ENCODE results near the gene CFAP100.

Gene CFAP100

GRCh38 chr3:126474498-126475412 is 80.0 kb downstream of the CFAP100 start:
- H3K27ac Mint-ChIP-seq: peak overlapping the region; percentile 80
- H3K9me3 Mint-ChIP-seq: no peaks in the 10 kb centered on the region
- peaks cover 46% of the 10 kb centered on the region for H3K36me3 Mint-ChIP-seq
- peaks cover 35% of the 10 kb centered on the region for H3K4me1 Mint-ChIP-seq
- ATAC-seq: peak; percentile 5
- H3K4me3 Mint-ChIP-seq: peak overlapping the region; percentile 80
- peak; percentile 23 to 74 for DNase-seq (ENCODE audit: low spot score in 2 of 2)

DNA sequence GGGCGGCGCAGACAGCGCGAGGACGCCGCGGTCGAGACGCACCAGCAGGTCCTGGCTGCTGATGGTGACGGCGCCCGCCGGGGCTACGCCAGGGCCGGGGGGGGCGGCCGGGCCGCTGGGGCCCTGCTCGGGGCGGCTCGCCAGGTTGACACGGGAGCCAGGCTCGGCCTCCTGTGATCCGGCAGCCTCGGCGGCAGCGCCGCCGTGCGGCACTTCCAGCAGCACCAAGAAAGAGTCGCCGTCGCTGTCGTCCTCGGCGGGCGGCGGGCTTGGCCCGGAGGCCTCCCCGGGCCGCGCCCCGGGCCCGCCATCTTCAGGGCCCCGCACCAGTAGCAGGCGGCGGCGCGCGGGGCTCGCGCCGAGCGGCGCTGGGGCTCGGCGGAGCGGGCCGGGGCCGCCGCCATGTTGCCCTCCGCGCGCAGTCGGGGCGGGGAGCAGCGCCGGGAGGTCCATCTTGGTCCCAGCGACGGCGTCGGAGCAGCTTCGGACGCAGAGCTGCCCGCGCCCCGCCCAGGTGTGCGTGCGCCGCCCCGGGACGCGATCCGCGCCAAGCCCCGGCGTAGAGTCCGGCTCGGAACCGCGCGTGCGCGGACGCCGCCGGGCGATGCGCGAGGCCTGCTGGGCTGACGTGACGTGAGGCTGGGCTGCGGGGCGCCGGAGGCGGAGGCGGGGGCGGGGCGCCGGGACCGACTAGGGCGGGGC is 80.9 kb downstream of the CFAP100 start, which contains the start of gene ZXDC:
ZXDC (minus strand) TSS at position 479 of the 702 bp plus-strand sequence; CDS start at position 453, 26 bp downstream.
- Mint-ChIP-seq H3K4me3 (peak within 1 kb of the TSS; percentile 80), H3K36me3 (peaks cover 38% of the 10 kb centered on the region), H3K27ac (peak within 1 kb of the TSS; percentile 80), H3K9me3 (no peaks in the 10 kb centered on the region), H3K4me1 (peaks cover 33% of the 10 kb centered on the region)
- DNase-seq (ENCODE audit: low spot score in 2 of 2) (peak; percentile 89 to 90), ATAC-seq (peak; percentile 90)

DNA sequence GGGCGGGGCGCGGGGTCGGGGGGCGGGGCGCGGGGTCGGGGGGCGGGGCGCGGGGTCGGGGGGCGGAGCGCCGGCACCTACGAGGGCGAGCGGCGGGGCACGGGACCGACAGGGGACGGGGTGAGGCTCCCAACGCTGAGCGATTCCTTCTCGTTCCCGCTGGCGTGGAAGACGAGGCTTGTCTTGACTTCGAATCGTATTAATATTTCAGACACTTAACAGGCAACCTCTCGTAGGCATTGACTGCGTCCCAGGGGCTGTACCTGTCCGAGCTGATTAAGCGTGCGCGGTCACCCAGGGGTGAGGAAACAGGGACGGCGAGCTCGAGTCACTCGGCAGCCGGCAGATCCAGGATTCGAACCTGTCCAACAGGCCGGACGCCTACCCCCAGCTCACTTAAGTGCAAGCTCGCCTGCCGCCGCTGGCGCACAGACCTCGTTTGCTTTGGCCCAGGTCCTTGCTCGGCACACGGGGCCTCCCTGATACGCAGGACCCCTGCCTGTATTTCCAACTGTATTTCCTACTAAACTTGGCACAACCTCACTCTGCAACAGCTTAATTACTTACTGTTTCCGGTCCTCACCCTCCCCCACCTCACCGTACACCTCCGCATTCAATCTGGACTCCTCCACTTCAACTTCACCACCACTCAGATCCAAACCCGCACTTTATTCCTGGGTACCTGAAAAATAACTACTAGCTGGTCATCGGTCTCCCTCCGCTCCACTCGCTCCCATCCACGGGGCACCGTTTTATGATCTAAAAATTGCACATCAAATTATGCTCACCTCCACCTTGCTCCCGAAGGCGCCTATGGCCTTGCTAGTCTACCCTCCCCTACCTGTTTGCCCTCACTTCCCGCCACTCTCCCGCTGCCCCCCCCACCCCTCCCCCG is 81.7 kb downstream of the CFAP100 start:
- DNase-seq (ENCODE audit: low spot score in 2 of 2) (peak; percentile 42 to 80), ATAC-seq (peak; percentile 31)
- Mint-ChIP-seq H3K4me1 (peaks cover 33% of the 10 kb centered on the region), H3K27ac (peak overlapping the region; percentile 35), H3K36me3 (peaks cover 29% of the 10 kb centered on the region), H3K4me3 (peak overlapping the region; percentile 80), H3K9me3 (no peaks in the 10 kb centered on the region)

DNA sequence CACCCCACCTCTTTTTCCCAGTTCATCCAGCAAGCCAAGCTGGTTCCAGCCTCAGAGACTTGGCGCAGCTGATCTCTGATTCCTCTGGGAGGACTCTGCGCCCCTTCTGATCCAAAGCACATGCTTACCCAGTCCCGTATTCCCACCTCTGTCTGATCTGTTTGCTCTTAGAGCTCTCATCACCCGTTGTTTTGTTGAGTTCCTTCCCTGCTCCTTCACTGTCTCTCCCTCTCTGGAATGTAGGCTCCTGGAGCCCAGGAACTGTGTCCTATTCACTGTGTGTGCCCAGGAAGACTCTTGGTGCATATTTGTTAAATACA is 82.3 kb downstream of the CFAP100 start:
- no peak for ATAC-seq
- peaks cover 32% of the 10 kb centered on the region for H3K4me1 Mint-ChIP-seq
- DNase-seq (ENCODE audit: low spot score in 2 of 2): no peak
- H3K36me3 Mint-ChIP-seq: peaks cover 23% of the 10 kb centered on the region
- no peaks in the 10 kb centered on the region for H3K9me3 Mint-ChIP-seq
- H3K4me3 Mint-ChIP-seq: peak overlapping the region; percentile 80
- H3K27ac Mint-ChIP-seq: peak overlapping the region; percentile 35

DNA sequence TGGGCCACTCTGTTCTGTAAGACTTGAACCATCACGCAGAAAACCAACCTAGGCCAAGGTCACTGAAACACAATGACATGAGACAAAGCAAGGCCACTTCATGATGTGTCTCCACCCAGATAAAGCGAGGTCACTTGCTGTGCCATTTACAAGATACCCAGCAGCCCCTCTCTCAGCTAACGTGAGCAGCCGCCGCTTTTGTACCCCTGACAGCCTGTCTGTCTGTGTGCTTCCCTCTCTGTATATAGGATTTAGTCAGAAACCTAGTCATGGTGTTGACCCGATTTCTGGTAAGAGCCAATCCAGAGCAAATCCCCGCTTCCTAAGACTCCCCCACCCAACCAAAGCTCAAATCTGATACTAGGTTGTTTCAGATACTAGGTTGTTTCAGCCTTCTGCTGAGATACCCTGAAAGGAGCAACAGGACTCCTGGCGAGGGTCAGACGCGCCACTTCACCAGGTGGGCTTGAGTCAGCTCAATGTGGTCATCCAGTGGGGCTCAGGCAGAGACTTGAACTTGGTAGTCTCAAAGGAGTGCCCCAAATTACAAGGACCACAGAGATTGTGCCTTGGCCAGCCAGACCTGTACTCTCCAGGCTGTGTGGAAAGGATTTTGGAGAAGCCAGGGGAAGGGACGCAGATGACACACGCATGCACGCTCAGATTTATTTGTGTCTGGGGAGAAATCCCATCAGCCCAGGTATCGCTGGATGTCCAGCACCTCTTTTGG is 84.0 kb downstream of the CFAP100 start:
- Mint-ChIP-seq H3K9me3 (no peaks in the 10 kb centered on the region), H3K36me3 (peaks cover 7% of the 10 kb centered on the region), H3K4me3 (no peak overlapping the region), H3K27ac (no peak overlapping the region), H3K4me1 (peaks cover 15% of the 10 kb centered on the region)
- no peak for ATAC-seq
- DNase-seq (ENCODE audit: low spot score in 2 of 2): no peak

- no peak overlapping the region for H3K4me3 Mint-ChIP-seq
- peaks cover under 1% of the 10 kb centered on the region for H3K36me3 Mint-ChIP-seq
- ATAC-seq: no peak
- no peak overlapping the region for H3K27ac Mint-ChIP-seq
- no peaks in the 10 kb centered on the region for H3K9me3 Mint-ChIP-seq
- peaks cover 12% of the 10 kb centered on the region for H3K4me1 Mint-ChIP-seq
- no peak for DNase-seq (ENCODE audit: low spot score in 2 of 2)
Observed at GRCh38 chr3:126479642-126480041, 84.9 kb downstream of the CFAP100 start.

DNA sequence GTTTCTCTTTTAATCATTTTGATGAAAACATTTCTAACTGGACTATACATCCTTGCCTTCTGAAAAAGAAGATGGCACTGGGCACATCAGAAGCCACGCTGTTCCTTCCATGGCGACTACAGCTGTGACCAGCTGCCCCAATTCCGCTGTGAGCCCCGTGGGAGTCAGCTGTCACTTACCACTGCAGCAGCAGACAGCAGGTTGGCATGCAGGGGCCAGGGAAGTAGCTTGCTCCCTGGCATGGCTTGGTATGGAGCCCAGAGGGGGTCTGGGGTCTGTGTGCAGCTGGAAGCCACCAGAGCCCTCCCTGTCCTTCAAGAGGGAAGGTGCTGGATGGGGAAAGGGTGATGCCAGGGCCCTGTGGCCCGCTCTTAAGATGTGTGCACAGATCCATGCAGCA is 85.5 kb downstream of the CFAP100 start:
- Mint-ChIP-seq H3K36me3 (no peaks in the 10 kb centered on the region), H3K9me3 (no peaks in the 10 kb centered on the region), H3K4me3 (no peak overlapping the region), H3K27ac (peak overlapping the region; percentile 18), H3K4me1 (peaks cover 12% of the 10 kb centered on the region)
- DNase-seq (ENCODE audit: low spot score in 2 of 2): no peak
- ATAC-seq: no peak

GRCh38 chr3:126480861-126481260 is 86.2 kb downstream of the CFAP100 start:
- Mint-ChIP-seq H3K9me3 (no peaks in the 10 kb centered on the region), H3K27ac (peak overlapping the region; percentile 18), H3K36me3 (no peaks in the 10 kb centered on the region), H3K4me1 (peaks cover 12% of the 10 kb centered on the region), H3K4me3 (no peak overlapping the region)
- DNase-seq (ENCODE audit: low spot score in 2 of 2) (no peak), ATAC-seq (no peak)

GRCh38 chr3:126481808-126482502 is 87.2 kb downstream of the CFAP100 start:
- Mint-ChIP-seq H3K27ac (peak overlapping the region; percentile 18), H3K4me3 (no peak overlapping the region), H3K9me3 (no peaks in the 10 kb centered on the region), H3K36me3 (no peaks in the 10 kb centered on the region), H3K4me1 (peaks cover 13% of the 10 kb centered on the region)
- peak; percentile 17 for ATAC-seq
- no peak for DNase-seq (ENCODE audit: low spot score in 2 of 2)

DNA sequence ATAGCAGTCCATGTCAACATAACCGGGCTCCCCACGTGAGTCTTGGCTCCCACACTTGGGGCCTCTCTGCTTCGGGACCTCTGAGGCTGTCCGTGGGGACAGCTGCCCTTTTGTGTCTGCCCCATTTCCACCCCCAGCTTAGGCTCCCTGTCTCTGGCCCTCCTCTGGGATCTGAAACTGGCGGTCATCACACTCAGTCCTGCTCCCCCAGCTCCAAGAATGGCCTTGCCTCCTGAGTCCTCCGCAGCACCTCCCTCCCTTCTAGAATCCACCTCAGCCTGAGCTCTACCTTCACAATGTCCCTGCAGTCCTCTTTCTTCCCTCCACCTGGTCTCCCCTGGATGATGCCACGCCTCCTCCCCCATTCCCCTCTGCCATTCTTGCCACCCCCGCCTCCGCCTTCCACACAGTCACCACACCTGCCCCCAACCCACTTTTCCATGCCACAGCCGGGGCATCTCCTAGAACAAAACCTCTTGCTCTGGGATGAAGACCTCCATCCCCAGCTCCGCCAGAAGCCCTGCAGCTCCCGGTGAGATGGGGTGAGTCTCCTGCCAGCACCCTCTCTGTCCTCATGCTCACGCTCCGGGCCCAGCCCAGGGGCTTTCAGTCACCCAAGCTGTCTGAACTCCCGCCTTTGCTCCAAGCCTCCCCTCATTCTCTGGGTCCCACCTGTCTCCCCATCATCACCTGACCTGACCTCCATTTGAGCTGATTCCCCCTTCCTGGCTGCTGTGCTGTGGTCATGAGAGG is 88.0 kb downstream of the CFAP100 start:
- H3K27ac Mint-ChIP-seq: no peak overlapping the region
- no peak for DNase-seq (ENCODE audit: low spot score in 2 of 2)
- peaks cover 12% of the 10 kb centered on the region for H3K4me1 Mint-ChIP-seq
- H3K4me3 Mint-ChIP-seq: no peak overlapping the region
- no peaks in the 10 kb centered on the region for H3K36me3 Mint-ChIP-seq
- ATAC-seq: no peak
- no peaks in the 10 kb centered on the region for H3K9me3 Mint-ChIP-seq

DNA sequence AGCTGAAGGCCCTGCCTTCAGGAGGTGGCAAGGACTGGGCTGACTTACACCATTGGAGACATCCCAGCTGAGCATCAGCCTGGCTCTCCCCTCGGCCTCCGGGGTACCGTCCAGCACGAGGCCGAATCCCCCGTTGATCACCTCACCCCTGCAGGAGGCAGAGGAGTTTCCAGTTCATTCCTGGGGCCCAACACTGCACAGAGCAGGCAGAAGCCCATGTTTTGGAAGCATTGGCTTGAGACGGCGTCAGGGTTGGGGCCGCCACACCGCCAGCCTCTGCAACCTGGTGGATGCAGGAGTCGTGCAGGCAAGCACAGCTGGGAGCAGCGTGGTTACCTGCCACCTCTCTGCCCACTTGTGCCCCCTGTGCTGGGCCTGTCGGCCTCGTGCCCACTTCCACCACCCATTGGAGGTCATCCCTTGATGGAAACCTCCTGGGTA is 88.6 kb downstream of the CFAP100 start:
- Mint-ChIP-seq H3K36me3 (no peaks in the 10 kb centered on the region), H3K4me1 (peaks cover 12% of the 10 kb centered on the region), H3K27ac (no peak overlapping the region), H3K9me3 (no peaks in the 10 kb centered on the region), H3K4me3 (no peak overlapping the region)
- no peak for ATAC-seq
- no peak for DNase-seq (ENCODE audit: low spot score in 2 of 2)

GRCh38 chr3:126484148-126484547 is 89.4 kb downstream of the CFAP100 start:
- Mint-ChIP-seq H3K9me3 (no peaks in the 10 kb centered on the region), H3K4me3 (no peak overlapping the region), H3K36me3 (no peaks in the 10 kb centered on the region), H3K27ac (no peak overlapping the region), H3K4me1 (peaks cover 12% of the 10 kb centered on the region)
- DNase-seq (ENCODE audit: low spot score in 2 of 2) (no peak), ATAC-seq (no peak)

GRCh38 chr3:126484662-126485061 is 90.0 kb downstream of the CFAP100 start:
- ATAC-seq: no peak
- Mint-ChIP-seq H3K4me3 (no peak overlapping the region), H3K27ac (no peak overlapping the region), H3K36me3 (no peaks in the 10 kb centered on the region), H3K4me1 (peaks cover 12% of the 10 kb centered on the region), H3K9me3 (no peaks in the 10 kb centered on the region)
- DNase-seq (ENCODE audit: low spot score in 2 of 2): no peak
